Left renal cortex interstitium (tissue), 4 donors: ENCODE measurements around the gene ZC2HC1C. TPM values are rescaled to one million over a fixed set of nuclear protein-coding genes. Genes with fewer than 3 reads are reported as not detected.

ENCODE experiments used
- DNase-seq, 4 donors: peaks; one replicate each; pipeline ENCODE4 v3.0.0-alpha.2; 2013; ENCODE audit warnings: low read depth in 4 of 4, low spot score in 2 of 4, missing footprints in 1 of 4
- polyA plus RNA-seq, 4 donors: library from polyadenylated mRNA; unstranded; fragments of 120-200 nt; gene quantifications; one replicate each; pipeline ENCODE4 v1.2.1, GENCODE V29; 2013; ENCODE audit not compliant: insufficient read length in 4 of 4

ZC2HC1C gene
- polyA plus RNA-seq, 4 donors: 7.1 to 10.8 (median 7.2) TPM

GRCh38 chr14:75128596-75128990 is 59.2 kb downstream of the ZC2HC1C start:
- DNase-seq: no peak

Other genes starting within 250 kb of the ZC2HC1C start
- 1 to 10 TPM in 2 of 4 donors, under 1 TPM in 2; 0.38 to 4.0 (median 1.6) TPM for gene PROX2, start 193.5 kb upstream of the ZC2HC1C start, polyA plus RNA-seq
- 100 to 1,000 TPM; 103 to 135 (median 125) TPM for gene DLST, start 187.7 kb upstream of the ZC2HC1C start, polyA plus RNA-seq
- 1 to 10 TPM; 1.0 to 2.1 (median 1.7) TPM for gene RPS6KL1, start 146.4 kb upstream of the ZC2HC1C start, polyA plus RNA-seq
- gene PGF, start 114.0 kb upstream of the ZC2HC1C start, polyA plus RNA-seq: 10 to 100 TPM in 2 of 4 donors, 1 to 10 TPM in 2; 7.0 to 10.7 (median 9.9) TPM
- 10 to 100 TPM; 59.2 to 74.4 (median 63.7) TPM for gene EIF2B2, start 66.7 kb upstream of the ZC2HC1C start, polyA plus RNA-seq
- 10 to 100 TPM; 33.3 to 43.7 (median 38.4) TPM for gene MLH3, start 18.2 kb upstream of the ZC2HC1C start, polyA plus RNA-seq
- 10 to 100 TPM; 25.4 to 65.2 (median 36.6) TPM for gene ACYP1, start 5.6 kb upstream of the ZC2HC1C start, polyA plus RNA-seq
- 100 to 1,000 TPM; 120 to 150 (median 133) TPM for gene NEK9, start 57.4 kb downstream of the ZC2HC1C start, polyA plus RNA-seq
- gene TMED10, start 107.0 kb downstream of the ZC2HC1C start, polyA plus RNA-seq: 100 to 1,000 TPM; 230 to 268 (median 246) TPM
- 100 to 1,000 TPM in 1 of 4 donors, 10 to 100 TPM in 3; 42.5 to 913 (median 86.9) TPM for gene FOS, start 209.2 kb downstream of the ZC2HC1C start, polyA plus RNA-seq